ENCODE data around the gene FAIM. TPM values are rescaled to one million over a fixed set of nuclear protein-coding genes. Genes with fewer than 3 reads are reported as not detected.

FAIM gene
- total and polyA plus RNA-seq, 2 donors (not counting 3 experiments of a cell fraction or from before 2014, with no cell fraction given) = 2.3 to 11.9 TPM

- FAIRE-seq (no peak), DNase-seq (ENCODE audit: low read depth, low spot score) (no peak)
- CTCF ChIA-PET = interaction anchor here (1.0 to 1.5 kb wide), 2 partner anchors 268 to 270 kb away, joined by 3 to 5 read pairs; no protein-coding TSS in a partner anchor
- no peak overlapping the region for H3K4me2 ChIP-seq (ENCODE audit: insufficient read depth, low read length)
- H2AFZ ChIP-seq (ENCODE audit: low read depth, low read length) = no peak overlapping the region
- no peaks in the 10 kb centered on the region for H3K79me2 ChIP-seq (ENCODE audit: control insufficient read depth, insufficient read depth, low read length)
- no peak overlapping the region for H3K27ac ChIP-seq (ENCODE audit: insufficient read depth, low read depth, low read length)
- BruUV-seq (replicated peaks) = no TSS peak
- no peak overlapping the region for H3K4me3 ChIP-seq (replicated peaks in 1 of 3; ENCODE audit: insufficient read depth in 1 of 3, low read depth in 1 of 3, low read length in 3 of 3)
- H3K9me1 ChIP-seq (replicated peaks; ENCODE audit: control insufficient read depth, extremely low read depth, insufficient read depth, low read length) = no peaks in the 10 kb centered on the region
- POLR2A ChIA-PET = no interaction called here
- TF ChIP-seq POLR2A (IDR thresholded peaks at IDR 0.05; ENCODE audit: low read depth, low read length) = no peak
- no peak for TF ChIP-seq JUN (IDR thresholded peaks at IDR 0.05; ENCODE audit: borderline replicate concordance, insufficient read depth, insufficient read length, low read depth)
- no peak for TF ChIP-seq EZH2 (IDR thresholded peaks at IDR 0.05; ENCODE audit: borderline replicate concordance, low read depth, low read length, severe bottlenecking)
- TF ChIP-seq GATA2 (IDR thresholded peaks at IDR 0.05; ENCODE audit: insufficient read depth, insufficient read length, low read depth, low read length) = no peak
- no peak for TF ChIP-seq FOS (IDR thresholded peaks at IDR 0.05; ENCODE audit: borderline replicate concordance, insufficient read depth, low read length)
- no peaks in the 10 kb centered on the region for H3K9me3 ChIP-seq (replicated peaks; ENCODE audit: control insufficient read depth, insufficient read depth, low read length)
- no peaks in the 10 kb centered on the region for H3K4me1 ChIP-seq (ENCODE audit: control insufficient read depth, extremely low read depth, insufficient read depth, low read length)
- dilution Hi-C loops (cut with MboI; ENCODE audit: extremely low pct_ligation_motif_present, low sequenced_read_pairs) (no loop called here), intact Hi-C loops (cut with micrococcal nuclease) (no loop called here)
- H4K20me1 ChIP-seq (replicated peaks; ENCODE audit: control insufficient read depth, extremely low read depth, insufficient read depth, low read length) = no peaks in the 10 kb centered on the region
- H3K27me3 ChIP-seq (ENCODE audit: control insufficient read depth in 2 of 2, insufficient read depth in 2 of 2, low read length in 2 of 2) = no peaks in the 10 kb centered on the region
- peaks cover 0 to 17% of the 10 kb centered on the region in 2 experiments for H3K36me3 ChIP-seq (ENCODE audit: control insufficient read depth in 2 of 2, extremely low read depth in 1 of 2, insufficient read depth in 2 of 2, low read length in 2 of 2)
- no peak overlapping the region for H3K9ac ChIP-seq (replicated peaks; ENCODE audit: extremely low read depth, insufficient read depth, low read length)
Measured at GRCh38 chr3:138653567-138653966, 45.0 kb downstream of the FAIM start.

- FAIRE-seq (no peak), DNase-seq (ENCODE audit: low read depth, low spot score) (no peak)
- intact Hi-C loops (cut with micrococcal nuclease) = no loop called here
- no peaks in the 10 kb centered on the region for H3K4me1 ChIP-seq (ENCODE audit: control insufficient read depth, extremely low read depth, insufficient read depth, low read length)
- H3K4me3 ChIP-seq (replicated peaks in 1 of 3; ENCODE audit: insufficient read depth in 1 of 3, low read depth in 1 of 3, low read length in 3 of 3) = no peak overlapping the region
- dilution Hi-C loops (cut with MboI; ENCODE audit: extremely low pct_ligation_motif_present, low sequenced_read_pairs) = no loop called here
- H3K4me2 ChIP-seq (ENCODE audit: insufficient read depth, low read length) = no peak overlapping the region
- BruUV-seq (replicated peaks) = no TSS peak
- peaks cover 0 to 6% of the 10 kb centered on the region in 2 experiments for H3K36me3 ChIP-seq (ENCODE audit: control insufficient read depth in 2 of 2, extremely low read depth in 1 of 2, insufficient read depth in 2 of 2, low read length in 2 of 2)
- H3K27ac ChIP-seq (ENCODE audit: insufficient read depth, low read depth, low read length) = no peak overlapping the region
- TF ChIP-seq MAX (IDR thresholded peaks at IDR 0.05; ENCODE audit: insufficient read depth, insufficient read length) = no peak
- no peak for TF ChIP-seq CTCF (IDR thresholded peaks at IDR 0.05; ENCODE audit: extremely low read depth in 1 of 2, insufficient read depth in 1 of 2, low read depth in 1 of 2, low read length in 2 of 2)
- TF ChIP-seq POLR2A (IDR thresholded peaks at IDR 0.05; ENCODE audit: low read depth, low read length) = no peak
- TF ChIP-seq MYC (IDR thresholded peaks at IDR 0.05; ENCODE audit: low read depth, low read length) = no peak
- H3K9ac ChIP-seq (replicated peaks; ENCODE audit: extremely low read depth, insufficient read depth, low read length) = no peak overlapping the region
- no peaks in the 10 kb centered on the region for H3K9me3 ChIP-seq (replicated peaks; ENCODE audit: control insufficient read depth, insufficient read depth, low read length)
- H4K20me1 ChIP-seq (replicated peaks; ENCODE audit: control insufficient read depth, extremely low read depth, insufficient read depth, low read length) = no peaks in the 10 kb centered on the region
- H3K27me3 ChIP-seq (ENCODE audit: control insufficient read depth in 2 of 2, insufficient read depth in 2 of 2, low read length in 2 of 2) = no peaks in the 10 kb centered on the region
- H3K9me1 ChIP-seq (replicated peaks; ENCODE audit: control insufficient read depth, extremely low read depth, insufficient read depth, low read length) = no peaks in the 10 kb centered on the region
- CTCF ChIA-PET = no interaction called here
- H2AFZ ChIP-seq (ENCODE audit: low read depth, low read length) = no peak overlapping the region
- POLR2A ChIA-PET = no interaction called here
- H3K79me2 ChIP-seq (ENCODE audit: control insufficient read depth, insufficient read depth, low read length) = no peaks in the 10 kb centered on the region
Measured at GRCh38 chr3:138657508-138657907, 48.9 kb downstream of the FAIM start.

Data from endothelial cell of umbilical vein (primary cell).